Right atrium auricular region (tissue), 2 donors: ENCODE measurements around the gene CHDH. TPM values are rescaled to one million over a fixed set of nuclear protein-coding genes. Genes with fewer than 3 reads are reported as not detected.
A peak's percentile ranks its signal among the peaks of the same experiment; 100 is the strongest.

Experiments
- DNase-seq: peaks from one replicate; pipeline ENCODE4 v3.0.0-alpha.2; 2019; ENCODE audit warnings: low spot score
- H3K27ac ChIP-seq, 2 donors: fragments of 200-600 bp; sonication (generic); 1 replicate in 1 of 2; 2 replicates in 1 of 2; pipeline ENCODE4 v1.5.1; 2016 to 2019
- H3K27me3 ChIP-seq, 2 donors: fragments of 200-600 bp; sonication (generic); one replicate each; pipeline versions ENCODE4 v1.5.1 to v1.6.0; 2017 to 2019
- H3K36me3 ChIP-seq: fragments of 200-600 bp; sonication (generic); one replicate; pipeline ENCODE4 v1.5.1; 2016
- H3K4me1 ChIP-seq, 2 donors: fragments of 200-600 bp; sonication (generic); one replicate each; pipeline versions ENCODE4 v1.5.1 to v1.6.0; 2017 to 2019
- H3K4me3 ChIP-seq, 2 donors: fragments of 200-600 bp; sonication (generic); 1 replicate in 1 of 2; 2 replicates in 1 of 2; pipeline ENCODE4 v1.5.1; 2017 to 2019; ENCODE audit warnings: mild to moderate bottlenecking in 1 of 2, moderate library complexity in 1 of 2
- H3K9me3 ChIP-seq, 2 donors: fragments of 200-600 bp; sonication (generic); one replicate each; pipeline ENCODE4 v1.5.1; 2019
- total RNA-seq, 2 donors: library from RNA; depleted of rRNA; stranded (reverse); fragments of >200 nt; gene quantifications; one replicate each; pipeline ENCODE4 v1.1.0, GENCODE V29; 2016
- TF ChIP-seq, protein P1 (sequence below), 2 donors: fragments of 200-600 bp; sonication (generic); IDR thresholded peaks; one replicate each; pipeline ENCODE4 v1.5.1; 2019; ENCODE audit warnings: antibody characterized with exemption in 2 of 2

The CHDH gene
- total RNA-seq, 2 donors from 2014 or later = 2.2 to 10.0 TPM

GRCh38 chr3:53860196-53860595 is 14.0 kb upstream of the CHDH start:
- Histone ChIP-seq H3K9me3 (no peaks in the 10 kb centered on the region), H3K36me3 (peaks cover 23% of the 10 kb centered on the region), H3K27ac (no peak overlapping the region), H3K4me1 (peaks cover 0 to 8% of the 10 kb centered on the region in 2 donors), H3K4me3 (no peak overlapping the region), H3K27me3 (no peaks in the 10 kb centered on the region)
- peak; percentile 18 for DNase-seq
- TF ChIP-seq, protein P1, sequence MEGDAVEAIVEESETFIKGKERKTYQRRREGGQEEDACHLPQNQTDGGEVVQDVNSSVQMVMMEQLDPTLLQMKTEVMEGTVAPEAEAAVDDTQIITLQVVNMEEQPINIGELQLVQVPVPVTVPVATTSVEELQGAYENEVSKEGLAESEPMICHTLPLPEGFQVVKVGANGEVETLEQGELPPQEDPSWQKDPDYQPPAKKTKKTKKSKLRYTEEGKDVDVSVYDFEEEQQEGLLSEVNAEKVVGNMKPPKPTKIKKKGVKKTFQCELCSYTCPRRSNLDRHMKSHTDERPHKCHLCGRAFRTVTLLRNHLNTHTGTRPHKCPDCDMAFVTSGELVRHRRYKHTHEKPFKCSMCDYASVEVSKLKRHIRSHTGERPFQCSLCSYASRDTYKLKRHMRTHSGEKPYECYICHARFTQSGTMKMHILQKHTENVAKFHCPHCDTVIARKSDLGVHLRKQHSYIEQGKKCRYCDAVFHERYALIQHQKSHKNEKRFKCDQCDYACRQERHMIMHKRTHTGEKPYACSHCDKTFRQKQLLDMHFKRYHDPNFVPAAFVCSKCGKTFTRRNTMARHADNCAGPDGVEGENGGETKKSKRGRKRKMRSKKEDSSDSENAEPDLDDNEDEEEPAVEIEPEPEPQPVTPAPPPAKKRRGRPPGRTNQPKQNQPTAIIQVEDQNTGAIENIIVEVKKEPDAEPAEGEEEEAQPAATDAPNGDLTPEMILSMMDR (IDR thresholded peaks at IDR 0.05) = no peak

DNA sequence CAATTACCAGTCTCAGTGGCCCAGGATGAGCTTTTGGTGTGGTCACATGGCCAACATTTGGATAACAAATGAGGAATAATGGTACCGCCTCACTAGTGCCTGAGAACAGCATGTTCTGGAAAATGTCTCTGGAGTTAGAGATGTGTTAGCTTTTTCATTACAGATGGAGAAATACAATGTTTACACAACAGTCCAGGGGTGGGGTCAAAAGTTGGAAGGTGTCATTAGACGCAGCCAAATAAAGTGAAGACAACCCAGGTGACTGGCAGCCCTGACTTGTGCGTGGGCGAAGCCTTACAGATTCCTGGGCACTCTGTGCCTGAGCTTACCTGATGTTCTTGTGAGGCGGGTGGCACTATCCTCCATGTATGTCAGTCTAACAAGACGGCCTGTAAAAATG is 13.0 kb upstream of the CHDH start:
- Histone ChIP-seq H3K27me3 (no peaks in the 10 kb centered on the region), H3K36me3 (peaks cover 13% of the 10 kb centered on the region), H3K9me3 (no peaks in the 10 kb centered on the region), H3K27ac (no peak overlapping the region), H3K4me1 (peaks cover 0 to 8% of the 10 kb centered on the region in 2 donors), H3K4me3 (no peak overlapping the region)
- TF ChIP-seq, protein P1 (IDR thresholded peaks at IDR 0.05) = no peak
- DNase-seq = no peak

GRCh38 chr3:53858096-53858741 is 12.0 kb upstream of the CHDH start:
- Histone ChIP-seq H3K36me3 (peaks cover 6% of the 10 kb centered on the region), H3K9me3 (no peaks in the 10 kb centered on the region), H3K27me3 (no peaks in the 10 kb centered on the region), H3K27ac (no peak overlapping the region), H3K4me1 (peaks cover 0 to 8% of the 10 kb centered on the region in 2 donors), H3K4me3 (no peak overlapping the region)
- DNase-seq = no peak
- TF ChIP-seq, protein P1 (IDR thresholded peaks at IDR 0.05) = no peak

- Histone ChIP-seq H3K9me3 (no peaks in the 10 kb centered on the region), H3K27me3 (no peaks in the 10 kb centered on the region), H3K36me3 (peaks cover 1% of the 10 kb centered on the region), H3K4me3 (no peak overlapping the region), H3K4me1 (peaks cover 0 to 8% of the 10 kb centered on the region in 2 donors), H3K27ac (no peak overlapping the region)
- TF ChIP-seq, protein P1 (IDR thresholded peaks at IDR 0.05) = no peak
- peak; percentile 13 for DNase-seq
Measured at GRCh38 chr3:53856964-53857363, 10.7 kb upstream of the CHDH start.

- Histone ChIP-seq H3K27me3 (no peaks in the 10 kb centered on the region), H3K27ac (no peak overlapping the region), H3K4me3 (no peak overlapping the region), H3K36me3 (no peaks in the 10 kb centered on the region), H3K4me1 (peaks cover 0 to 9% of the 10 kb centered on the region in 2 donors), H3K9me3 (no peaks in the 10 kb centered on the region)
- no peak for DNase-seq
- TF ChIP-seq, protein P1 (IDR thresholded peaks at IDR 0.05) = no peak
Measured at GRCh38 chr3:53850895-53851294, 4.7 kb upstream of the CHDH start.

GRCh38 chr3:53849916-53850315 is 3.7 kb upstream of the CHDH start:
- Histone ChIP-seq H3K36me3 (no peaks in the 10 kb centered on the region), H3K9me3 (no peaks in the 10 kb centered on the region), H3K27me3 (no peaks in the 10 kb centered on the region), H3K27ac (no peak overlapping the region), H3K4me3 (no peak overlapping the region), H3K4me1 (peaks cover 0 to 18% of the 10 kb centered on the region in 2 donors)
- TF ChIP-seq, protein P1 (IDR thresholded peaks at IDR 0.05) = no peak
- DNase-seq = no peak
